ENCODE results near the gene SLU7.

Gene SLU7

GRCh38 chr5:160377651-160378050 is 41.2 kb downstream of the SLU7 start:
- TF ChIP-seq GATA2 (IDR thresholded peaks at IDR 0.05; ENCODE audit: low read depth, low read length) (no peak), GATA3 (IDR thresholded peaks at IDR 0.05; ENCODE audit: low read depth, low read length) (no peak)

GRCh38 chr5:160376416-160376815 is 42.5 kb downstream of the SLU7 start:
- TF ChIP-seq GATA2 (IDR thresholded peaks at IDR 0.05; ENCODE audit: low read depth, low read length), result no peak
- TF ChIP-seq GATA3 (IDR thresholded peaks at IDR 0.05; ENCODE audit: low read depth, low read length), result no peak

- TF ChIP-seq GATA2 (IDR thresholded peaks at IDR 0.05; ENCODE audit: low read depth, low read length), result no peak
- no peak for TF ChIP-seq GATA3 (IDR thresholded peaks at IDR 0.05; ENCODE audit: low read depth, low read length)
These were observed 43.2 kb downstream of the SLU7 start for GRCh38 chr5:160375701-160376100.

- no peak for TF ChIP-seq GATA2 (IDR thresholded peaks at IDR 0.05; ENCODE audit: low read depth, low read length)
- no peak for TF ChIP-seq GATA3 (IDR thresholded peaks at IDR 0.05; ENCODE audit: low read depth, low read length)
These were observed 43.7 kb downstream of the SLU7 start for GRCh38 chr5:160375166-160375565.

- TF ChIP-seq GATA3 (IDR thresholded peaks at IDR 0.05; ENCODE audit: low read depth, low read length), result no peak
- TF ChIP-seq GATA2 (IDR thresholded peaks at IDR 0.05; ENCODE audit: low read depth, low read length), result no peak
These were observed 47.6 kb downstream of the SLU7 start for GRCh38 chr5:160371294-160371693.

GRCh38 chr5:160370713-160371034 is 48.2 kb downstream of the SLU7 start:
- TF ChIP-seq GATA3 (IDR thresholded peaks at IDR 0.05; ENCODE audit: low read depth, low read length), result no peak
- TF ChIP-seq GATA2 (IDR thresholded peaks at IDR 0.05; ENCODE audit: low read depth, low read length), result no peak

GRCh38 chr5:160369990-160370712 is 48.7 kb downstream of the SLU7 start, which contains the start of gene C1QTNF2:
TSS of gene C1QTNF2 (minus strand) at chr5:160370626. CDS start at chr5:160355011, 15,615 bp downstream.
- TF ChIP-seq GATA2 (IDR thresholded peaks at IDR 0.05; ENCODE audit: low read depth, low read length) (no peak), GATA3 (IDR thresholded peaks at IDR 0.05; ENCODE audit: low read depth, low read length) (no peak)

GRCh38 chr5:160367885-160368284 is 51.0 kb downstream of the SLU7 start:
- TF ChIP-seq GATA3 (IDR thresholded peaks at IDR 0.05; ENCODE audit: low read depth, low read length) (no peak), GATA2 (IDR thresholded peaks at IDR 0.05; ENCODE audit: low read depth, low read length) (no peak)

GRCh38 chr5:160367261-160367660 is 51.6 kb downstream of the SLU7 start:
- TF ChIP-seq GATA2 (IDR thresholded peaks at IDR 0.05; ENCODE audit: low read depth, low read length) (no peak), GATA3 (IDR thresholded peaks at IDR 0.05; ENCODE audit: low read depth, low read length) (no peak)

- no peak for TF ChIP-seq GATA2 (IDR thresholded peaks at IDR 0.05; ENCODE audit: low read depth, low read length)
- no peak for TF ChIP-seq GATA3 (IDR thresholded peaks at IDR 0.05; ENCODE audit: low read depth, low read length)
These were observed 52.7 kb downstream of the SLU7 start for GRCh38 chr5:160366230-160366629.

- TF ChIP-seq GATA2 (IDR thresholded peaks at IDR 0.05; ENCODE audit: low read depth, low read length) (no peak), GATA3 (IDR thresholded peaks at IDR 0.05; ENCODE audit: low read depth, low read length) (no peak)
These were observed 55.1 kb downstream of the SLU7 start for GRCh38 chr5:160363660-160364395.

- no peak for TF ChIP-seq GATA3 (IDR thresholded peaks at IDR 0.05; ENCODE audit: low read depth, low read length)
- no peak for TF ChIP-seq GATA2 (IDR thresholded peaks at IDR 0.05; ENCODE audit: low read depth, low read length)
These were observed 55.7 kb downstream of the SLU7 start for GRCh38 chr5:160363211-160363610.

GRCh38 chr5:160361624-160362228 is 57.2 kb downstream of the SLU7 start:
- TF ChIP-seq GATA3 (IDR thresholded peaks at IDR 0.05; ENCODE audit: low read depth, low read length) (no peak), GATA2 (IDR thresholded peaks at IDR 0.05; ENCODE audit: low read depth, low read length) (no peak)

- TF ChIP-seq GATA3 (IDR thresholded peaks at IDR 0.05; ENCODE audit: low read depth, low read length) (no peak), GATA2 (IDR thresholded peaks at IDR 0.05; ENCODE audit: low read depth, low read length) (no peak)
These were observed 58.6 kb downstream of the SLU7 start for GRCh38 chr5:160360310-160360709.

- no peak for TF ChIP-seq GATA3 (IDR thresholded peaks at IDR 0.05; ENCODE audit: low read depth, low read length)
- no peak for TF ChIP-seq GATA2 (IDR thresholded peaks at IDR 0.05; ENCODE audit: low read depth, low read length)
These were observed 59.1 kb downstream of the SLU7 start for GRCh38 chr5:160359816-160360215.
